Airway epithelial cell (primary cell): ENCODE measurements around the gene MAPT. TPM values are rescaled to one million over a fixed set of nuclear protein-coding genes. Genes with fewer than 3 reads are reported as not detected.

ENCODE experiments used
- total RNA-seq: library from RNA; depleted of rRNA; stranded (reverse); fragments of >200 nt; gene quantifications from 2 replicates; pipeline ENCODE4 v1.2.3, GENCODE V29; 2015

The MAPT gene
- total RNA-seq: 0.14 and 0.51 TPM in 2 replicates

GRCh38 chr17:45894022-45894784 lies at the start of gene MAPT:
Gene MAPT, plus strand, starts transcription at chr17:45894554. Its CDS starts 67,784 bp downstream, at chr17:45962338.

GRCh38 chr17:45844695-45845375 lies 49.5 kb upstream of the MAPT start, which contains the start of gene SPPL2C:
Gene SPPL2C, plus strand, starts transcription at chr17:45844881. Its CDS starts 26 bp downstream, at chr17:45844907.

GRCh38 chr17:45998987-45999899 lies 104.9 kb downstream of the MAPT start, which contains the start of gene STH:
Gene STH, plus strand, starts transcription at chr17:45999250. Its CDS starts 30 bp downstream, at chr17:45999280.

Other genes starting within 250 kb of the MAPT start
- gene CRHR1, start 110.2 kb upstream of the MAPT start, total RNA-seq: not detected in 2 replicates
- gene SPPL2C, start 49.7 kb upstream of the MAPT start, total RNA-seq: not detected in 2 replicates
- not detected in 2 replicates for gene STH, start 104.7 kb downstream of the MAPT start, total RNA-seq